SH-SY5Y (cell line): Measurements from ENCODE around the gene LRRC8D.

Source experiments
- GATA2 ChIP-seq: IDR thresholded peaks from 2 replicates; pipeline ENCODE4 v1.6.1; 2011; ENCODE audit warnings: mild to moderate bottlenecking, low read depth, low read length
- GATA3 ChIP-seq: IDR thresholded peaks from 2 replicates; pipeline ENCODE4 v1.6.1; 2011; ENCODE audit warnings: low read depth, mild to moderate bottlenecking, low read length, moderate library complexity

Gene LRRC8D

DNA sequence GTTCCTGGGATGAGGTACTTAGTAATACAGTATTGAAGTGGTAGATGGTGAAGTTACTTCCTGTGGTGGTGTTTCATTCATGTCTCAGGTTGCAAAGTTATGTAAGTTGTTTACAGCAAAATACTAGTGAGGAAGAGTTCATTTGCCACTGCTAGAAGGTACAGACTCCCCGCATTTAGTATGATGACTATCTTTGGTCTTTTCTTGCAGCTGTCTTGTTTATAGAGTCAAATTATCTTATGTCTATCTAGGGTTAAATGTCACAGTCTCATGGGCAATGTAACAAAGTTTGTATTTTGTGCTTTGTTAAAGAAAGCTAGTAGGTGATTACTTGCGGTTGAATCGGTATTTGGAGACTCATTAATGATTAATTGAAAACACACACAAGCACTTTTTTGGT lies 50.2 kb downstream of the LRRC8D start:
- TF ChIP-seq GATA3 (no peak), GATA2 (no peak)

DNA sequence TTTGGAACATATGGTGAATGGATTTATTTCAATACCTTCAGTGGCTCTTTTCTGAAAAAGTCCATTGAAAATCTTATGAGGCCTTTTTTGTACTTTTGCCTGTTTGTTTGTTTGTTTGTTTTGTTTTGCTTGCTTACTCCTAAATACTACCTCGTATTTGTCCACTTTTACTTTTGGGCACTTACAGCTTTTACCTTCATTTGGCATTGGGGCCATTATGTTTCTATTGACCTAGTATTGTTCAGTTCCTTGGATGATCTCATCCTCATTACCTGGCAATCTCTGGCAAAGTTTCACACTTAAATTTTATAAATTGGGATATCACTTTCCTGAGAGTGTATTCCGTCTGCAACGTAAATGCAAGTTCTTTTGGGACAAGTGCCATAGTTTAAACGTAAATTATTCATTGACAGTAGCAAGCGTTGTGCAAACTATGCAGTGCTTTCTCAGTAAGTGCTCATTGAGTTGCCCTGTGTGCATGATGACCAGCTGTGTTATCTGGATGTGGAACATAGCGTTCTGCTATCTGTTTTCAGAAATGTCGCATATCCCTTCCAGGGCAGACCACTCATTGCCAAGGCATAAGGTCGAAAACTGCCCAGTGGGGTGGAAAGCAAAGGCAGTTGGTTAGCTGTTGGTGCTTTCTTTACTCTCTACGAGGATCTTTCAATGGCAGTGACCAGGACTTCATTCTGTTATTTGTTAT lies 51.1 kb downstream of the LRRC8D start:
- TF ChIP-seq GATA2 (no peak), GATA3 (no peak)

DNA sequence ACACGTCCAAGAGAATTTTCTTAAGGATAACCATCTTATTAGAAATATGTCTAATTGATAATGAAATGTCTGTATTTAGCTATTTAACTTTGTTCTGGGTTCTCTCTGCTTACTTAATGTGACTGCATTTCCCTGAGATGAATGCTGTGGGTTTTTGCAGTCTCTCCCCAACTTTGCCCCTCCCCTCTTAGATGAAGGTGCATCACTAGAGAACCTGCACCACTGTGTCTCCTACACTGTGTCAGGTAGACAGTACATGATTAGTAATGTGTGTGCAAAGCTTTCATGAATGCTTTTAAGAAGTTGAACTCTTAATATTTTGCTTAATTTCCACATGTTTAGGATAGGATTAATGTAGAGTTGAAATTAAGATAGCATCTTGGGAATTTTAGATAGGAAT lies 51.7 kb downstream of the LRRC8D start:
- TF ChIP-seq GATA3: no peak
- TF ChIP-seq GATA2: no peak

DNA sequence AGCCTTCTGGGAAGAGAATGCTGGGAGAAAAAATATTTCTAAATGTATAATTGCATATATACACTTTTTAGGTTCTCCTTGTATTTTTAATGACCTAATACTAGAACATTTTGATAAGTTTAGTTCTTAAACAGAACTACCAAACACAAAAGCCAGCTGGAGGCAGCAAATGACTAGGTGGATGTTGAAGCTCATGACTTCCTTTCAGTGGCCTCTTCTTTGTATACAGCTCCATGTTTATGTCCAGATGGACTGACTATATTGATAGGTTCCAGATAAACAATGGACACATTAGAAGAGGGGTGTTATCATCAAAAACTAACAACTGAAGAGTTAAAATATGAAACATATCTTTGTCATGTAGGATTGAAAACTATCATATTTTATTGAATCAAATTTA lies 52.5 kb downstream of the LRRC8D start:
- TF ChIP-seq GATA3 (no peak), GATA2 (no peak)

DNA sequence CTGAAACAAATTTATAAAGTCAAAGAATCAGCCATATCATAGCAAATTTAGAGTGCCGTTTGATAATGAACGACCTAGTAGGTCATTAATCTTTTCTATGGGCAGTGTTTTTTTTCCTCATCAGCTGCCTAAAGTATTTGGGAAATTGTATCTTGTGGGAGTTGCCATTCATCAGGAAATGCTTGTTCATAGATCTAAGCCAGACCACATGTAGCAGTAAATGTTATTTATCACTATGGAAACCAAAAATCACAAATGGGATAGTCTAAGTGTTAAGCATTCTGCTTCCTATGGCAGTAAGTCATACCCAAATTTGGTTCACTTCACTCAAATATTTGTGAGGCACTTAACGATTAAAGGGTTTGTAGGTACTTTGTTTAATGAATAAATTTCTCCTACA lies 52.9 kb downstream of the LRRC8D start:
- no peak for TF ChIP-seq GATA3
- TF ChIP-seq GATA2: no peak

DNA sequence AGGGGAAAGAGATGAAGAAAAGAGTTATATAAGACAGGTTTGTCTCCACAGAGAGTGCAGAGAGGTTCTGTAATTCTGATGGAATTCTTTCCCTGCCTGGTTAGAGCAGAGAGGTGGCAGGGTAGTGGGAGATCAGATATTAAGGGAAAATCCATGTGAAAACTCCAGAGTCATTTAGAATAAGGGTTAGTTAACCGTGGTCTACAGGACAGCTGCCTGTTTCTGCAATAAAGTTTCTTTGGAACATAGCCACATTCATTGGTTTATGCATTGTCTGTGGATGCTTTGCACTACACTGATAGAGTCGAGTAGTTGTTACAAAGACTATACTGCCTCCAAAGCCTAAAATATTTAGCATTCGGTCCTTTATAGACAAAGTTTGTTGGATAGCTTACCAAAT lies 55.6 kb downstream of the LRRC8D start:
- TF ChIP-seq GATA2 (no peak), GATA3 (no peak)

DNA sequence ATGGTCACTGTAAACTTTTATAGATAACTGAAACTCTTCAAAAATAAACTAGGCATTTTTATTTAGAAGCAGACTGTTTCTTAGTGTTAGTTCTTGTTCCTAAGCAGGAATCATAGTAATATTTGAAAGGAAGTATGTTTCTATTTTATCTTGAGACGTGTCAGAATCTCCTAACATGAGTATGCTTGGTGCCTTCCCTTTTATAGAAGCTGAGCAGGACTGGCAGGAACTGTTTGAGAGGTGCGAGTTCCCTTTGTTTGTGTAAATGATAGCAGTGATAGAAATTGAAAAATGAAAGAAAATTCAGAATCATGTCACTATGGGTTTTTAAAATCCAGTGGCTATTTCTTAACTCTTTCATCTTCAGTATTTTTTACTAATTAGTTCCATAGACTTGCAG lies 56.9 kb downstream of the LRRC8D start:
- TF ChIP-seq GATA3: no peak
- TF ChIP-seq GATA2: no peak

DNA sequence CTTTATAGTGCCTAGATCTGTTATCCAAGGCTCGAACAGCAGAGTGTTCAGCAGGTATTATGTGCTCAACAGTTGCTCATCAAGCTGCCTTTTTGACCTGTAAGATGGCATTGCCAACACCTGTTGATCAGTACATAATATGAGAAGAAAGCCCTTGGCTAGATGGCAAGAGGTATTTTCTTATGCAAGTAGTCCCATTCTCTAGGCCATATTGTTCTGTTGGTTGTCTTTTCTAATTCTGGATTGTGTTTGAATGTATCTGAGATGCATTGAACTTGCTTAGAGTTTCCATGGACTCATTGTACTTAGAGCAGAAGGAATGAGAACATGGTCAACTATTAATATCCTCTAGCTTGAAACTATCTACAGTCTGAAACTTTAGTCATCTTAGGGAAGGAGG lies 57.4 kb downstream of the LRRC8D start:
- TF ChIP-seq GATA3 (no peak), GATA2 (no peak)

DNA sequence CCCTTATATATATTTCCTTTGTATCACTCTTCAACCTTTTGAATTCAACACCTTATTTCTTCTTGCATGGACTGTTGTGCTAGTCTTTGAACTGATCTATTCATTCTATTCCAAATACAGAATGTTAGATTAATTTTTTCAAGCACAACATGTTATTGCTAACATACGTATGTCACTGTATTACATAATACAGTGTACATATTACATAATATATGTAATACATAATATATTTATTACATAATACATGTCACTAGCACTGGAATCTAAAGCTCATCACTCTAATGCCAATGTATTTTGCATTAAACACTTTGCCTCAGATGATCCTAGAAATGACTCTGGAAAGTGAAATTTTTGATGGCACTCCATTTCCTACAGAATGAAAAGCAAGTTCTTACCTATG lies 59.8 kb downstream of the LRRC8D start:
- TF ChIP-seq GATA3 (no peak), GATA2 (no peak)

DNA sequence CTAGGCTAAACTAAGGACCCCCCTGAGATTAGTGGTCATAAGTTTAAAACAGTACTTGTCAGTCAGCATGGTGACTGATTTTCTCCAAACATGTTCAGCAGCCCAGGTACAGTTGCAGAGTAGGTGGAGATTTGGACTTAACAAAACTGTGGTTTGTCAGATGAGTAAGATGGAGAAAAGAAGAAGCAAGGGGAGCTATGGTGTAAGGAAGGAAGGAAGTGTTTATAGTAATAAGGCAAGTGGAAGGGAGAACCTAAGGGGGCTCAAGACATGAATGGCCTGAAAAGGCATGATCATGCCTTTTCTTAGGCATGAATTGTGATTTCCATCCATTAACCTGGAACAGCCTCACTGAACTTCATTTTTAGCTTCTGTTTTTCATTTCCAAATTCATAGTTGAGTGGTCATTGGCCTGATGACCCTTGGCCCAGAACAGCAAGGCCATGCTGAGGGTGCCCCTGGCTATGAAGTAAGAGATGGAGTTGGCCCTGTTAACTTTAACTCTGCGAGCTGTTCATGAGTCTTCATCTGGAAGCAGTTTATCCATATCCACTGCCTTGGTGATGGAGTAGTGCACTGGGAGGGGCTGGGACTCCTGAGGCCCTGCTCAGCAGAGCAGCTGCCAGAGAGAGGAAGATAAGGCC lies 60.7 kb downstream of the LRRC8D start:
- no peak for TF ChIP-seq GATA2
- no peak for TF ChIP-seq GATA3

DNA sequence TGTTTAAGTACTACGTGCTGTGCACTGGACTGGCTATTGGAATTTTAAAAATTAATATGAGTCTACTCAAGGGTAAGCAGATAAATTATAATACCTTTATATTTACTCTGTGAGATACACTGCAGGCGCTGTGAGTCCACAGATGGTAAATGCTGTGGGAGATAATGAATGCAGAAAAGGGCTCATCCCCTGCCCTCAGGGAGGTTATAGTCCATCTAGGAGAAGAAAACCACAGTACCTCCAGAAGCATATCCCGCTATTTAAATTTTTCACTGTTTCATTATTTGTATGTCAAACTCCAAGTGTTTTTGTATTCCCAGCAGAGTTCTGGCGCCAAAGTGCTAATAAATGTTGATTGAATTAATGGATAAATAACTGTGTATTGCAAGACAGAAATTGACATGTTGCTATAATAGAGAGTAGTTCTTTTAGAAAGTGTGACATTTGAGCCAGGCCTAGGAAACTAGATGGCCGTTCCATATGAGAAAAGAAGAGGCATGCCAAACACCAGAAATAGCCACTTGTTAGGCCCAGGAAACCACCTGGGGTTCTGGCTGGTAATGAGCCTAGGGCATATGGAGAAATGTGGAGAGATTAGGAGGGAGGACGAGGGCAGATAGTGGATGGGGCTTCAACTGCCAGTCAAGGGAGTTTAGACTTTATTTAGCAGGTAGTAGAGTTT lies 61.7 kb downstream of the LRRC8D start:
- TF ChIP-seq GATA3: no peak
- TF ChIP-seq GATA2: no peak

DNA sequence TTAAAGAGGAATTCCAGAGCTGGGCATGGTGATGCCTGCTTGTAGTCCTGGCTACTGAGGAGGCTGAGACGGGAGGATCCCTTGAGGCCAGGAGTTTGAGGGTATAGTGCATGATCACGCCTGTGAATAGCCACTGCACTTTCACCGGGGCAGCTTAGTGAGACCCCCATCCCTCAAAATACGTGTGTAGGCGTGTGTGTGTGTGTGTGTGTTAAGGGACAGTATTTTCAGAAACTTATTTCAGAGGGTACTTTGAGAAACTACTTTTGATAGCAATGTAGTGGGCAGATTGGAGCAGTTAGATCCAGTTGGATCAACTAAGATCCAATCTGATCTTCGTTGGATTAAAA lies 62.2 kb downstream of the LRRC8D start:
- TF ChIP-seq GATA2 (no peak), GATA3 (no peak)

DNA sequence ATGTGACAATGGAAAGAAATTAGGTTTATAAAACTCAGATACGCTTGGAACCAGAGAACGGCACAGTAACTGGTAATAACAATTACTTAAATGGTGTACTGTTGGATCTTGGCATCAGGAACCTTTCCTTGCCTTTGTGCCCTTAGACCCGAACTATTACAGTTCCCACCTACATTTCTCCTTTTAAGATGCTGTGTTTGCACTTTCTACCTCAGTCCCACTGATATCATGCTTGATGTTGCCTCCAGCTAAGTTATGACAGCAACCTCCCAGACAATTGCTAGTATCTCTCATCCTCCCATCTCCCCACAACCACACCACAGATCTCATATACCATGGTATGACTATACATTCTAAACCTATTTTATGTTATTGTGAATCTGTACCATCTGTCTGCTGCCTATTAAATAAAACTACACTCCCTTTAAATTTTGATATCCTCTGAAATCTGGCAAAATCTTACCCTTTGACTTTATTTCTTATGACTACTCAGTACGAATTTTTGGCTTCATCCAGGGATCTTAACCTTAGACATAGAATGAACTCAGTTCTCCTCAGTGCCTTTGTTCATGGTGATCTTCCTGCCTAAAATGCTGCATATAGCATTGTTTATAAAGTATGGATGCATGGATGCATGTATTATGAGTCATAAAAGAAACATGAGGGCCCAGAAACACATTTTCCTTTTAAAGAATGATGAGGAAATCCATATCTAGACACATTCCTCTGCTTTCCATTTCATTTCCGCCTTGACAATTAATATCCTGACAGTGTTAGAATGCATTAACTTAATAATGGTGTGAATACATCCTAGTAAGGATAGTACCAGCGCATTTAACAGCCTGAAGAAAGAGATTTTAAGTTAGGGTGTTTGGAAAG lies 64.1 kb downstream of the LRRC8D start:
- TF ChIP-seq GATA3 (no peak), GATA2 (no peak)

DNA sequence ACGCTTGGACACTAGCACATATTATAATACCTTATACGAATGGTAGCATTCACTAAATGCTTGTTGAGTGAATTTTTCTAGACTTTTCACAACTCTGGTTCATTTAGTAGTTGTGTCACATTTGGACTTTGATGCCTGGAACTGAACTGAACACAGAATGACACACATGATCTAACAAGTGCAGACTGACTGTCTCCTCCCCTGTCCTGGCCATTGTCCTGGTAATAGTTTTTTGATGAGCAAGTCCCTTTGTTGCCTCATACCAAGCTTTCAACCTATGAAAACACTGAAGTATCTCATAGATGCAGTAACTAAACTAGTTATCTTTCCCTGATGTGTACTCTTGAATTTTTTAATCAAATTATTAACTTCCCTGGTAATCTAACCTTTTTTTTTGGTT lies 66.4 kb downstream of the LRRC8D start:
- TF ChIP-seq GATA3 (no peak), GATA2 (no peak)
